Gastroesophageal sphincter (tissue), 3 donors: ENCODE results near the gene RNF113B.

ENCODE experiments used
- EP300 ChIP-seq: sonication (generic); formaldehyde crosslinking; IDR thresholded peaks from one replicate; pipeline ENCODE4 v1.6.1; 2017; ENCODE audit warnings: antibody characterized with exemption, mild to moderate bottlenecking
- POLR2A ChIP-seq, 2 donors: fragments of 450-650 bp; IDR thresholded peaks; one replicate each; pipeline ENCODE4 v1.6.1; 2017; ENCODE audit warnings: antibody characterized with exemption in 2 of 2, mild to moderate bottlenecking in 2 of 2, moderate library complexity in 1 of 2
- TF ChIP-seq, protein P1 (sequence below), 4 experiments: fragments of 200-600 bp in 2 of 4; fragments of 450-650 bp in 2 of 4; sonication (generic) in 1 of 4; IDR thresholded peaks; one replicate each; pipeline ENCODE4 v1.5.1; 2017 to 2019; ENCODE audit warnings: antibody characterized with exemption in 4 of 4, mild to moderate bottlenecking in 2 of 4, moderate library complexity in 2 of 4

DNA sequence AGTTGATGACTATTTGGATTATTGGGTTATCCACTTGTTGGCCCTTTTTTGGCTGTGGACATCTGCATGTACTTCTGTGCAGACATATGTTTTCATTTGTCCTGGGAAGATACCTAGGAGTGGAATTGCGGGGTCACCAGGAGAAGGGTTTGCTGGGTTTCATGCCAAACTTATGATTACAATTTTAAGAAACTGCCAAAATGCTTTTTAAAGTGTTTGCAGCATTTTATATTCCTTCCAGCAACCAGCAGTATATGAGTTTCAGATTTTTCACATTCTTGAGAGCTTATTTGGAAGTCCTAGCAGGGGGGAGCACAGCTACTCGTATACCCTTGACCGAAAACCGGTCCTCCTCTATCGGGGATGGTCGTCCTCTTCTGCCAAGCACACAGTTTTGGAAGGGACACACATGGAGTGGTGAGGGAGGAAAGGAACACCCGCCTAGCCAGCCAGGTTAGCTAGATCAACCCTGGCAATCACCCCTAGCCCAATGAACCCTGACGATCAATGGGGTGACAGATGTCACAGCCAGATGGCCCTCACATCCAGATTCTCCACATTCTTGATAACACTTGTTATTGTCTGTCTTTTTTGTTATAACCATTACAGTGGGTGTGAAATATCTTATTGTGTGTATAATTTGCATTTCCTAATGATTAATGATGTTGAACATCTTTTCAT lies 26.7 kb upstream of the RNF113B start:
- TF ChIP-seq, protein P1, sequence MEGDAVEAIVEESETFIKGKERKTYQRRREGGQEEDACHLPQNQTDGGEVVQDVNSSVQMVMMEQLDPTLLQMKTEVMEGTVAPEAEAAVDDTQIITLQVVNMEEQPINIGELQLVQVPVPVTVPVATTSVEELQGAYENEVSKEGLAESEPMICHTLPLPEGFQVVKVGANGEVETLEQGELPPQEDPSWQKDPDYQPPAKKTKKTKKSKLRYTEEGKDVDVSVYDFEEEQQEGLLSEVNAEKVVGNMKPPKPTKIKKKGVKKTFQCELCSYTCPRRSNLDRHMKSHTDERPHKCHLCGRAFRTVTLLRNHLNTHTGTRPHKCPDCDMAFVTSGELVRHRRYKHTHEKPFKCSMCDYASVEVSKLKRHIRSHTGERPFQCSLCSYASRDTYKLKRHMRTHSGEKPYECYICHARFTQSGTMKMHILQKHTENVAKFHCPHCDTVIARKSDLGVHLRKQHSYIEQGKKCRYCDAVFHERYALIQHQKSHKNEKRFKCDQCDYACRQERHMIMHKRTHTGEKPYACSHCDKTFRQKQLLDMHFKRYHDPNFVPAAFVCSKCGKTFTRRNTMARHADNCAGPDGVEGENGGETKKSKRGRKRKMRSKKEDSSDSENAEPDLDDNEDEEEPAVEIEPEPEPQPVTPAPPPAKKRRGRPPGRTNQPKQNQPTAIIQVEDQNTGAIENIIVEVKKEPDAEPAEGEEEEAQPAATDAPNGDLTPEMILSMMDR (IDR thresholded peaks at IDR 0.05) = no peak
- TF ChIP-seq EP300 (no peak), POLR2A (IDR thresholded peaks at IDR 0.05) (no peak)
